Measurements from ENCODE around the gene TM4SF1. TPM values are rescaled to one million over a fixed set of nuclear protein-coding genes. Genes with fewer than 3 reads are reported as not detected.

TM4SF1 gene, protein sequence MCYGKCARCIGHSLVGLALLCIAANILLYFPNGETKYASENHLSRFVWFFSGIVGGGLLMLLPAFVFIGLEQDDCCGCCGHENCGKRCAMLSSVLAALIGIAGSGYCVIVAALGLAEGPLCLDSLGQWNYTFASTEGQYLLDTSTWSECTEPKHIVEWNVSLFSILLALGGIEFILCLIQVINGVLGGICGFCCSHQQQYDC
- total RNA-seq (2014; rRNA removed; shearing (Covaris generic)) = 5.4 and 5.7 TPM in 2 replicates

- Histone ChIP-seq H3K27me3 (no peaks in the 10 kb centered on the region), H3K36me3 (no peaks in the 10 kb centered on the region), H3K9me3 (replicated peaks) (no peaks in the 10 kb centered on the region), H3K27ac (peak within 1 kb of the TSS; percentile 31; the same call in 1 of the 2 replicates), H3K4me1 (no peaks in the 10 kb centered on the region), H3K4me3 (peak within 1 kb of the TSS; percentile 56)
- DNase-seq = peak; percentile 38 to 65
These were observed at the start of gene TM4SF1 for GRCh38 chr3:149377408-149378364. Gene TM4SF1 (minus strand): TSS chr3:149377649. CDS start chr3:149377547, 102 bp downstream.

GRCh38 chr3:149426325-149426724 lies 48.9 kb upstream of the TM4SF1 start:
- Histone ChIP-seq H3K9me3 (replicated peaks) (no peaks in the 10 kb centered on the region), H3K36me3 (no peaks in the 10 kb centered on the region), H3K4me1 (peaks cover 8% of the 10 kb centered on the region), H3K27ac (no peak overlapping the region), H3K27me3 (no peaks in the 10 kb centered on the region), H3K4me3 (no peak overlapping the region)
- no peak for DNase-seq

DNA sequence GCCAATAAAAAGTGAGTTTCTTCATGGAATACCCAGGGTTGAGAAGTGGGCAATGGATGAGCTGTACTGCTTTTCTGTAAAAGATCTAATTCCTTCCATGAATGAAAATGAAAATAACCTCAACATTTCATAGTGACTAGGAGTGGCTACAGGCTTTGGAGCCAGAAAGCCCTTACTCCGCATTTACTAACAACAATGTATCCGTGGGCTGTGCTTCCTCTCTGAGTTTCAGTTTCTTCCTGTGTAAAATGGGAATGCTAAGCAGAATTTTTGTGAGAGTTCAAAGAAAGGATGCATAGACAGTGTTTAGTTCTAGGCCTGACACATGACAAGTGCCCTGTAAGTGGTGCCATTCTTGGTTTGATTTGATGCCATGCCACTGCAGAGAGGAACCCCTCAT lies 47.5 kb upstream of the TM4SF1 start:
- H3K4me3 ChIP-seq = no peak overlapping the region
- no peak for DNase-seq
- no peaks in the 10 kb centered on the region for H3K36me3 ChIP-seq
- H3K27ac ChIP-seq = no peak overlapping the region
- H3K9me3 ChIP-seq (replicated peaks) = no peaks in the 10 kb centered on the region
- no peaks in the 10 kb centered on the region for H3K27me3 ChIP-seq
- peaks cover 8% of the 10 kb centered on the region for H3K4me1 ChIP-seq

GRCh38 chr3:149421764-149422163 lies 44.3 kb upstream of the TM4SF1 start:
- Histone ChIP-seq H3K27me3 (no peaks in the 10 kb centered on the region), H3K36me3 (no peaks in the 10 kb centered on the region), H3K4me3 (no peak overlapping the region), H3K4me1 (peaks cover 4% of the 10 kb centered on the region; the same call in 1 of the 2 replicates), H3K9me3 (replicated peaks) (no peaks in the 10 kb centered on the region), H3K27ac (no peak overlapping the region)
- no peak for DNase-seq

- no peaks in the 10 kb centered on the region for H3K36me3 ChIP-seq
- H3K4me1 ChIP-seq = peaks cover 4% of the 10 kb centered on the region; the same call in 1 of the 2 replicates
- H3K27ac ChIP-seq = no peak overlapping the region
- H3K9me3 ChIP-seq (replicated peaks) = no peaks in the 10 kb centered on the region
- no peaks in the 10 kb centered on the region for H3K27me3 ChIP-seq
- no peak overlapping the region for H3K4me3 ChIP-seq
- DNase-seq = no peak
These were observed 42.4 kb upstream of the TM4SF1 start for GRCh38 chr3:149419816-149420215.

DNA sequence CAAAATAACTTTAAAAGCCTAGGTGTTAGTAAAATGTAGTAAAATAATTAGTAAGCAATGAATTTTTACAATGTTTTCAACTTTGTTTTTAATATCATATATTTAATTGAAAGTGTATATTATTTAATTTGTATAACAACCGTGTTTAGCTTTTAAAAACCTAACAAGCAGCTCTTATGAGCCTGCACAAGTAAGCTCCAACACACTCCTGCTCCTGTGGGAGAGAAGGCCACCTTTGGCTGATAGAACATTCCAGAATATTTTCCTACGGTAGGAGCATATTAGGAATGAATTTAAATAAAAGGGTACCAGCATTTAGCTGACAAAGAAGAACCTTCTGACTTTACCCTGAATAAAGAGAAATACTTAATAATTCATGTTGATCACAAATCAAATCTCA lies 40.3 kb upstream of the TM4SF1 start:
- no peak for DNase-seq
- H3K36me3 ChIP-seq = no peaks in the 10 kb centered on the region
- no peaks in the 10 kb centered on the region for H3K9me3 ChIP-seq (replicated peaks)
- H3K4me1 ChIP-seq = peaks cover 4% of the 10 kb centered on the region; the same call in 1 of the 2 replicates
- H3K4me3 ChIP-seq = no peak overlapping the region
- H3K27ac ChIP-seq = no peak overlapping the region
- no peaks in the 10 kb centered on the region for H3K27me3 ChIP-seq

DNA sequence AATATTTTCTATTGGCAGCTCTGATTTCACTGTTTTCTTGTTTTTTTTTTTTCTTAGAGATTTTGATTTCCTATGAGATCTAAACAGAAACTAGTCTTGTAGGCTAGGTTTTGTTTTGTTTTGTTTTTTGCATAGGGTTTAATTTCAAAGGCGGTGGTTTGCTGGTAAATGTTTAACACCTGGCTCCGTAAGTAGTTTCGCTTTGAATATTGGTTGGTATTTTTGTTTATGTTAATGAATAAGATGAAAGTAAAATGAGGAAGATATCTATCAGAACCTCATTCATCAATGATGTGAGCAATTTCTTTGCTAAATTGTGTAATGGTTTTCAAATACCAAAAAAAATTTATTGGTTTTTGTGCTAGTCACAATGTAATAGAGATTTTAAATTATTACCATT lies 39.7 kb upstream of the TM4SF1 start:
- DNase-seq = no peak
- no peak overlapping the region for H3K27ac ChIP-seq
- no peaks in the 10 kb centered on the region for H3K36me3 ChIP-seq
- H3K9me3 ChIP-seq (replicated peaks) = no peaks in the 10 kb centered on the region
- no peaks in the 10 kb centered on the region for H3K27me3 ChIP-seq
- peaks cover 4% of the 10 kb centered on the region; the same call in 1 of the 2 replicates for H3K4me1 ChIP-seq
- no peak overlapping the region for H3K4me3 ChIP-seq

DNA sequence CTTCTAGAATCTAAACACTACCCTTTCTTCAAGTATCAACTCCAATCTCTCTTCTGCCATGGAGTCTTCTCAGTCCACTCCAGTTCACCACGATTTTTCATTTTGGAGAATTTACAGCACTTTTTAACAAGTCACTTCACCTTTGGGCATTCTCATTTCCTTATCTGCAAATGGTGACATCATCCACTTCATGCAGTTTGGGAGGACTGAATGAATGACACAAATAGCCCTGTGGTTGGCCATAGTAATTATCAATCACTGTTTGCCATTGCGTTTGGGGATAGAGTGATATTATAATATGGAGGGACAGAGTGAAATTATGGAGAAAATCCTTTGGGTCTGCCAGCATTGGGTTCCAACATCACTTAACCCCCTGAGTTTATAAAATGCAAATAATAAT lies 38.0 kb upstream of the TM4SF1 start:
- no peak overlapping the region for H3K4me3 ChIP-seq
- no peak for DNase-seq
- no peaks in the 10 kb centered on the region for H3K9me3 ChIP-seq (replicated peaks)
- peaks cover 4% of the 10 kb centered on the region; the same call in 1 of the 2 replicates for H3K4me1 ChIP-seq
- H3K27me3 ChIP-seq = no peaks in the 10 kb centered on the region
- no peaks in the 10 kb centered on the region for H3K36me3 ChIP-seq
- H3K27ac ChIP-seq = no peak overlapping the region

DNA sequence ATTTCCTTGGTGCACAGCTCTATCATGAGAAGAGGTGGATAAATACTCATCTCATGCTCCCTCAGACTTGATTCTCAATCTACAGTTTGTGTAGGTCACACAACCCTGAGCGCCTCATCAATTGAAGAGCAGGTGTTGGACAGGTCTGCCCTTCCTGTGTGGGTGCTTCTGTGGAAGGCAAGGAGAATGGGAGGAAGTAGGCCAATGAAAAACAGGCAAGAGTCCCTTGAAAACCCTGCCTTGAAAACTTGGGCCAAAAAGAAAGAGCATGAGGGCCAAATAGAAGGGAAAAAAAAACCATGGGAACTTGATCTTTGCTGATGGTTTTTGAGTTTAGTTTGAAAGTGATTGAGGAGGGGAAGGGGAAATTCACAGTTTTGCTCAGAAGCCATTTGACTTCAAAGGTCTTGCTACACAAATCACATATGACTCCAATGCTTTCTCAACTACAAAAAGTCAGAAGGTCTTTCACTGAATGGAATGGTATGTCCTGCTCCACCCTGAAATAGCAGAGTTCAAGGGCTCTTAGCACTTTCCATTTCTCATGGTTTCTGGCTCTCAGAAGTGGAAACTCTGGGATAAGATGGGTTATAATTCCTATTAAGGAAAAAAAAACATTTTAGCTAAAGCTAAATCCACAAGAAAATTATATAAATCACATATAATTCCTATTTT lies 37.2 kb upstream of the TM4SF1 start:
- Histone ChIP-seq H3K9me3 (replicated peaks) (no peaks in the 10 kb centered on the region), H3K27me3 (no peaks in the 10 kb centered on the region), H3K4me1 (peaks cover 4% of the 10 kb centered on the region; the same call in 1 of the 2 replicates), H3K27ac (no peak overlapping the region), H3K4me3 (no peak overlapping the region), H3K36me3 (no peaks in the 10 kb centered on the region)
- no peak for DNase-seq

DNA sequence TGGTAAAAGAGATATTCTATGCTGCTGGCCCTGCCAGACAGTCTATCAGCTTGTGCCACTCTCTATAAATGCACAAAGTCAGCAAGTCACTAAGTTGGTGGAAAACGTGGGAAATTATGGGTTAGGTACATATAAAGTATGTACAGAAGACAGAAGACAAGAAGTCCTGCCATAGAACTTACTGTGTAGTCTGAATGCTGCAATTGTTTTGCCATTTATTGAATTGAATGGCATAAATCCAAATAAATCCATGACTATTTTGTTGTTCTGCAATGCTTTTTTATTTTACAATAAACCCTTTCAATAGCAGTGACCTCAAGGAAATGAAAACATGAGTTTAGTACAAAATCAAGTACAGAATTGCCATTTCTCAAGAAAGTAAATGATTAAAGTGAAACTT lies 34.1 kb upstream of the TM4SF1 start:
- Histone ChIP-seq H3K4me3 (no peak overlapping the region), H3K4me1 (peaks cover 5% of the 10 kb centered on the region), H3K36me3 (no peaks in the 10 kb centered on the region), H3K27me3 (no peaks in the 10 kb centered on the region), H3K9me3 (replicated peaks) (no peaks in the 10 kb centered on the region), H3K27ac (no peak overlapping the region)
- no peak for DNase-seq

DNA sequence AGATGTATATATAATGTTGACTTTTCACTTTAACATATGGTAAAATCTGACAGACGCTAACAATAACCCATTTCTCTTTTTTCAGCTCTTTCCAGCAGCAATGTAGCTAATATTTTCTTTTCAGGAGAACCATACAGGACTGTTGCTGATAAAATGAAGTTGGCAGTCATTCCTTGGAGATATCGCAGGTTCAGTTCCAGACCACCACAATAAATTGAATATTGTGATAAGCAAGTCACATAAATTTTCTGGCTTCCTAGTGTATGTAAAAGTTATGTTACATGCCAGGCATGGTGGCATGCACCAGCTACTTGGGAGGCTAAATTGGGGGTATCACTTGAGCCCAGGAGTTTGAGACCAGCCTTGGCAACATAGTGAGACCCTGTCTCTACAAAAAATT lies 31.9 kb upstream of the TM4SF1 start:
- Histone ChIP-seq H3K27ac (no peak overlapping the region), H3K27me3 (no peaks in the 10 kb centered on the region), H3K36me3 (no peaks in the 10 kb centered on the region), H3K4me3 (no peak overlapping the region), H3K4me1 (peaks cover 5% of the 10 kb centered on the region), H3K9me3 (replicated peaks) (no peaks in the 10 kb centered on the region)
- no peak for DNase-seq

GRCh38 chr3:149407898-149408297 lies 30.4 kb upstream of the TM4SF1 start:
- Histone ChIP-seq H3K4me1 (peaks cover 5% of the 10 kb centered on the region), H3K27ac (no peak overlapping the region), H3K9me3 (replicated peaks) (no peaks in the 10 kb centered on the region), H3K36me3 (no peaks in the 10 kb centered on the region), H3K27me3 (no peaks in the 10 kb centered on the region), H3K4me3 (no peak overlapping the region)
- DNase-seq = peak in 1 of 2 experiments; percentile 33

DNA sequence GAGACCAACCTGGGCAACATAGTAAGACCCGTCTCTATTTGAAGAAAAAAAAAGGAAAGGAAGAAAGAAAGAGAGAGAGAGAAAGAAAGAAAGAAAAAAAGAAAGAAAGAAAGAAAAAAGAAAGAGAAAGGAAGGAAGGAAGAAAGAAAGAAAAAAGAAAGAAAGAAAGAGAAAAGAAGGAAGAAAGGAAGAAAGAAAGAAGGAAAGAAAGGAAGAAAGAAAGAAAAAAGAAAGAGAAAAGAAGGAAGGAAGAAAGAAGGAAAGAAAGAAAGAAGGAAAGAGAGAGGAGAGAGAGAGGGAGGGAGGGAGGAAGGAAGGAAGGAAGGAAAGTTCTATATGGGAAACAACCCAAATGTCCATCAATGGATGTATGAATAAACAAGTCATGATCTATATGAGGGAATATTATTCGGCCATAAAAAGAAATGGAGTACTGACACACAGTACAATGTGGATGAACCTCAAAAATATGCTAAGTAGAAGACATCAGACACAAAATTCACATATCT lies 28.8 kb upstream of the TM4SF1 start:
- DNase-seq = no peak
- Histone ChIP-seq H3K27me3 (no peaks in the 10 kb centered on the region), H3K4me3 (no peak overlapping the region), H3K36me3 (no peaks in the 10 kb centered on the region), H3K27ac (no peak overlapping the region), H3K9me3 (replicated peaks) (no peaks in the 10 kb centered on the region), H3K4me1 (peaks cover 9% of the 10 kb centered on the region)

- Histone ChIP-seq H3K4me1 (peaks cover 9% of the 10 kb centered on the region), H3K27ac (no peak overlapping the region), H3K9me3 (replicated peaks) (no peaks in the 10 kb centered on the region), H3K4me3 (no peak overlapping the region), H3K36me3 (no peaks in the 10 kb centered on the region), H3K27me3 (no peaks in the 10 kb centered on the region)
- no peak for DNase-seq
These were observed 26.0 kb upstream of the TM4SF1 start for GRCh38 chr3:149403443-149403842.

DNA sequence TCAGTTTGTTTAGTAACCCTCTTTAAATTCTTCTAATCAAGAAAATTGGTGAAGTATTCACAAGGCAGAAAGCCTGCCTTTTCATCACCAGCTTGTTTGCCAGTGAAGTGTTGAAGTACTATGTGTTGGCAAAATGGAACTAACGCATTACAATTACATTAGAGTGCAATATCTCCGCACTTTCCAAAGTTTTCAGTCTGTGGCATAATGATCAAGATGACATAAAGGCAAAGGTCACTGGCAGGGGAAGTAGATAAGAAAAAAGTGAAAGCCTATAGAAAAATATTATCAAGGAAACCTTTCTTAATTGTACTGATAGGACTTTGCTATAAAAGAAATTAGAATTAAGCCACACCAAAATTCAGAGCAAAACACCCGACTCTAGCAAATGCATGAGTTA lies 25.0 kb upstream of the TM4SF1 start:
- H3K27ac ChIP-seq = no peak overlapping the region
- no peak overlapping the region for H3K4me3 ChIP-seq
- no peaks in the 10 kb centered on the region for H3K36me3 ChIP-seq
- peaks cover 4% of the 10 kb centered on the region; the same call in 1 of the 2 replicates for H3K4me1 ChIP-seq
- H3K9me3 ChIP-seq (replicated peaks) = no peaks in the 10 kb centered on the region
- no peaks in the 10 kb centered on the region for H3K27me3 ChIP-seq
- DNase-seq = no peak
